Natural killer cell (primary cell): Measurements from ENCODE around the gene VIPR2. TPM values are rescaled to one million over a fixed set of nuclear protein-coding genes. Genes with fewer than 3 reads are reported as not detected.
A peak's percentile ranks its signal among the peaks of the same experiment; 100 is the strongest.

Experiments used
- ATAC-seq, 3 donors: fragments of 150-1000 bp in 2 of 3; fragments of 200-7000 bp in 1 of 3; cut with Tn5 transposase; 1 replicate in 1 of 3; 2 replicates in 2 of 3; pipeline ENCODE4 v1.10.0; 2021; ENCODE audit warnings: mild to moderate bottlenecking in 2 of 3, moderate library complexity in 2 of 3
- DNase-seq, 2 donors: peaks; one replicate each; pipeline versions ENCODE4 v3.0.0 to v3.0.0-alpha.2; 2013 to 2021; ENCODE audit warnings: mixed read lengths in 1 of 2
- H3K27ac ChIP-seq: one replicate; pipeline ENCODE4 v1.5.1; 2013; ENCODE audit warnings: mild to moderate bottlenecking, low read length
- H3K27me3 ChIP-seq: one replicate; pipeline ENCODE4 v1.6.1; 2013; ENCODE audit warnings: low read length; ENCODE audit not compliant: control insufficient read depth, insufficient read depth
- H3K36me3 ChIP-seq: one replicate; pipeline ENCODE4 v1.6.1; 2013; ENCODE audit warnings: low read length; ENCODE audit not compliant: control insufficient read depth, insufficient read depth
- H3K4me1 ChIP-seq: one replicate; pipeline ENCODE4 v1.6.1; 2013; ENCODE audit warnings: low read length; ENCODE audit not compliant: control insufficient read depth, insufficient read depth
- H3K4me3 ChIP-seq: one replicate; pipeline ENCODE4 v1.5.1; 2013; ENCODE audit warnings: low read length
- H3K9me3 ChIP-seq: one replicate; pipeline ENCODE4 v1.6.1; 2013; ENCODE audit warnings: low read length; ENCODE audit not compliant: control insufficient read depth, insufficient read depth
- H3K27ac Mint-ChIP-seq, 2 donors: one replicate each; pipeline ENCODE4 v1.8.0; 2022; ENCODE audit warnings: mild to moderate bottlenecking in 2 of 2, mixed read lengths in 2 of 2, moderate library complexity in 1 of 2
- H3K27me3 Mint-ChIP-seq, 2 donors: one replicate each; pipeline ENCODE4 v1.8.0; 2022; ENCODE audit warnings: low read depth in 2 of 2, mixed read lengths in 2 of 2
- H3K36me3 Mint-ChIP-seq: one replicate; pipeline ENCODE4 v1.8.0; 2022; ENCODE audit warnings: mixed read lengths
- H3K4me1 Mint-ChIP-seq, 2 donors: one replicate each; pipeline ENCODE4 v1.8.0; 2022; ENCODE audit warnings: mixed read lengths in 2 of 2
- H3K4me3 Mint-ChIP-seq: one replicate; pipeline ENCODE4 v1.8.0; 2022; ENCODE audit warnings: mild to moderate bottlenecking, moderate library complexity, mixed read lengths
- H3K9me3 Mint-ChIP-seq, 2 donors: one replicate each; pipeline ENCODE4 v1.8.0; 2022; ENCODE audit warnings: mixed read lengths in 2 of 2
- WGBS: methylation state at CpG from one replicate; pipeline ENCODE4 v1.1.7; 2013; ENCODE audit warnings: missing lambda C conversion rate; ENCODE audit not compliant: insufficient coverage; 5-methylcytosine and 5-hydroxymethylcytosine counted together
- intact Hi-C: fragments of 100-400 bp; cut with micrococcal nuclease; formaldehyde crosslinking; loops from one replicate; pipeline ENCODE4 v1.14.2; 2022
- total RNA-seq, 4 donors: library from RNA; stranded (reverse); fragments of 120-200 nt in 1 of 4; gene quantifications; one replicate each; pipeline versions ENCODE4 v1.2.3 to v1.2.4, GENCODE V29; 2013 to 2022
- TF ChIP-seq, protein P1 (sequence below): fragments of 200-600 bp; IDR thresholded peaks from one replicate; pipeline ENCODE4 v1.8.0; 2022; ENCODE audit warnings: antibody characterized with exemption

The VIPR2 gene
- total RNA-seq, 3 donors from 2014 or later (not counting 1 experiment from before 2014, with no cell fraction given) = 2.2 to 4.9 (median 4.7) TPM

DNA sequence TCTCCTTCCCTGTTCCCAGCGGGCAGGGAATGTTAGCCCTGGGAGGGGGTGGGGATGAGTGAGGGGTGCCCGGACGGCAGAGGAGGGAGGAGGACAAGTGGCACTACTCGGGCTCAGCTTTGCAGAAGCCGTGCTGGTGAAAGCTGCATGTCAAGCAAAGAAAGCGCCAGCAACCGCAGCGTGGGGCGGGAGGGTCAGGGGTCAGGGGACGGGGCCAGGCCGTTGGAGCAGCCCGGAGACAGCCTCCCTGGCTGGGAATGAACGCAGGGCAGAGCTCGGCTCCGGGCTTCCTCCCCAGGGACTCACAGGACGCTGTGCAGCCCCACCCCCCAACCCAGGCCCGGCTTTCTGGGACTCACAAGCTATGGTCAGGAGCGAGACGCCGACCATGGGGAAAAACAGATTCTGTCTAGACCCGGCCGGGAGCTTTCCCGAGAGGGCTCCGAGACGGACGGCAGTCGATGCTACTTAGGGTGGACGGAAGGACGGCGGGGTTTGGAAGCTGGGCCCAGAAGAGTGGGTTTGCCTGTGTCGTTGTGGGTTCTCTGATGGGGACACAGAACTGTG, 113.4 kb downstream of the VIPR2 start:
- H3K27me3 ChIP-seq = peaks cover 10% of the 10 kb centered on the region
- no peak for ATAC-seq
- no peak overlapping the region for H3K27ac ChIP-seq
- no peaks in the 10 kb centered on the region for H3K36me3 Mint-ChIP-seq
- H3K4me3 Mint-ChIP-seq = peak overlapping the region; percentile 78
- peaks cover 9 to 10% of the 10 kb centered on the region in 2 donors for H3K4me1 Mint-ChIP-seq
- H3K4me1 ChIP-seq = peaks cover 13% of the 10 kb centered on the region
- peak overlapping the region in 1 of 2 donors; percentile 66 for H3K27ac Mint-ChIP-seq
- H3K9me3 Mint-ChIP-seq = no peaks in the 10 kb centered on the region
- intact Hi-C loops = no loop called here
- TF ChIP-seq, protein P1, sequence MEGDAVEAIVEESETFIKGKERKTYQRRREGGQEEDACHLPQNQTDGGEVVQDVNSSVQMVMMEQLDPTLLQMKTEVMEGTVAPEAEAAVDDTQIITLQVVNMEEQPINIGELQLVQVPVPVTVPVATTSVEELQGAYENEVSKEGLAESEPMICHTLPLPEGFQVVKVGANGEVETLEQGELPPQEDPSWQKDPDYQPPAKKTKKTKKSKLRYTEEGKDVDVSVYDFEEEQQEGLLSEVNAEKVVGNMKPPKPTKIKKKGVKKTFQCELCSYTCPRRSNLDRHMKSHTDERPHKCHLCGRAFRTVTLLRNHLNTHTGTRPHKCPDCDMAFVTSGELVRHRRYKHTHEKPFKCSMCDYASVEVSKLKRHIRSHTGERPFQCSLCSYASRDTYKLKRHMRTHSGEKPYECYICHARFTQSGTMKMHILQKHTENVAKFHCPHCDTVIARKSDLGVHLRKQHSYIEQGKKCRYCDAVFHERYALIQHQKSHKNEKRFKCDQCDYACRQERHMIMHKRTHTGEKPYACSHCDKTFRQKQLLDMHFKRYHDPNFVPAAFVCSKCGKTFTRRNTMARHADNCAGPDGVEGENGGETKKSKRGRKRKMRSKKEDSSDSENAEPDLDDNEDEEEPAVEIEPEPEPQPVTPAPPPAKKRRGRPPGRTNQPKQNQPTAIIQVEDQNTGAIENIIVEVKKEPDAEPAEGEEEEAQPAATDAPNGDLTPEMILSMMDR = no peak
- DNase-seq = peak in 1 of 2 donors; percentile 13
- no peaks in the 10 kb centered on the region for H3K36me3 ChIP-seq
- H3K9me3 ChIP-seq = no peaks in the 10 kb centered on the region
- H3K4me3 ChIP-seq = no peak overlapping the region
- H3K27me3 Mint-ChIP-seq = peaks cover 14 to 16% of the 10 kb centered on the region in 2 donors
- WGBS = 82% methylated on average over 31 of the region's 31 CpGs

DNA sequence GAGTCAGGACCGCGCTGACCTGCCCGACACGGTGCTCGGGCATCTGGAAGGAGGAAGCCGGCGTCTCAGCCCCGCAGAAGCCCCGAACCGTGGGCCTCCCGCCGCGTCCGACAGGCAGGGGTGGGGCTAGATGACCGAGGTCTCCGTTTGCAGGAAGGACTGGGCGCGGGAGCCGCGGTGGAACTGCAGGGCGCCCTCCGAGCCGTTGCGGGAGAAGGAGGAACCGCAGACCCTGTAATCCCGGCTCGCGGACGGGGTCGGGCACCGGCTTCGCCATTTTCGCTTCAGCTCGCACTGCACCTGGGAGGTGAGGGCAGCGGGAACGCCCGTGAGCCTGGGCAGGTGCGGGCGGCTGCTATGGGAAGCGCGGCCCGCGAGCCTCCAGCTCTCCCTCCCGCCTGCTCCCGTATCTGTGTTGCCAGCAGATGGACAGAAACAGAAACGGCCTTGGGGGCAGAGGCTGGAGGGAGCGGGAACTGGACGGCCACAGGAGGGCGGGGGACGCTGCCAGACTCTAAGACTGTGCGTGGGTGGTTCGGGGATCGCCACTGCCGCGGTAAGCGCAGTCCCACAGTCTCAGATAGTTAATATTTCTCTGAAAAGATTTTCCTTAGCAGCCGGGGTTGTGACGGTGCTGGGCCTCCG, 114.1 kb downstream of the VIPR2 start:
- ATAC-seq (peak; percentile 7 to 64 (median 49)), DNase-seq (peak; percentile 15 to 16)
- Mint-ChIP-seq H3K4me3 (peak overlapping the region; percentile 78), H3K9me3 (no peaks in the 10 kb centered on the region), H3K27ac (peak overlapping the region in 1 of 2 donors; percentile 66), H3K27me3 (peaks cover 14 to 16% of the 10 kb centered on the region in 2 donors), H3K36me3 (no peaks in the 10 kb centered on the region), H3K4me1 (peaks cover 9 to 10% of the 10 kb centered on the region in 2 donors)
- TF ChIP-seq, protein P1 = no peak
- no peaks in the 10 kb centered on the region for H3K36me3 ChIP-seq
- intact Hi-C loops = no loop called here
- 7% methylated on average over 59 of the region's 59 CpGs for WGBS
- peaks cover 10% of the 10 kb centered on the region for H3K27me3 ChIP-seq
- peaks cover 13% of the 10 kb centered on the region for H3K4me1 ChIP-seq
- H3K4me3 ChIP-seq = peak overlapping the region; percentile 38
- H3K27ac ChIP-seq = no peak overlapping the region
- H3K9me3 ChIP-seq = no peaks in the 10 kb centered on the region

DNA sequence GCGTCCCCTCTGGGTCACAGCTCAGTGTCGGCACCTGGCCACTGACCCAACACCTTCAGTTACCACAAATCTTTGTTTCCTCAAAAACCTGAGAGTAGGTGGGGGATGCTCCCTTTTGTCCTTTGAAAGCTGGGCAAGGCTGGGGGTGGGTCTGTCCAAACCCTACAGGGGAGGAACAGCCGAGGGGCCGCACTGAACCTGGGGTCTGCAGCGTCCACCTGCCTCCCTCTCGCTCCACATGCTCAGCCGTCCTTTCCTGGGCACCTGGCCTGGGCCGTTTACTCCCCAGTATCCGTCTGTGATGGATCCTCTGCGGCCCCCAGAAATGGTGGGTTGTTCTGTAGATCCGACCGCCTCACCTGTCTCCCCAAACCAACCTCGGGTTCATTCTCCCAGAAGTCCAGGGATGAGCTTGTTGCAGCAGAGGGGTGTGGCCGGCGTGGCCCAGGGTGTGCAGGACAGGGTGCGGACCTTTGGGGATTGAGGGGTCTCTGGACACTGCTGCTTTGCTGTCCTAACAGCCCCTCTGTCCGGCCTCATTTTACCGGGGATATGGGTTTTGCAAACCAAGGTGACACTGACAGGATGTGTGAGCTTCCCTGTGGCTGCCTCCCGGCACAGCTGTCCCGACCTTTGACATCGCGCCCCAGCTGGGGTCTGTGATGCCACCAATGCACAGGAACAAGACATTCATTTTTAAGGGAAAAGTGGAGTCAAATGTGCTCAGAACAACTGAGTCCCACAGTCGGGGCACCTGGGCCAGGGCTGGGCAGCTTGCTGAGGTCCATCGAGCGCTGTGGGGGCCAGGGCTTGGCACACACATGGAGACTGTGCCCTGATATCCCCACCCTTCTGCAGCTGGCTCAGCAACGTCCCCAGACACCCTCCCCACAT, 115.9 kb downstream of the VIPR2 start:
- Mint-ChIP-seq H3K27ac (no peak overlapping the region), H3K4me3 (no peak overlapping the region), H3K9me3 (no peaks in the 10 kb centered on the region), H3K36me3 (no peaks in the 10 kb centered on the region), H3K27me3 (peaks cover 14 to 16% of the 10 kb centered on the region in 2 donors), H3K4me1 (peaks cover 9 to 10% of the 10 kb centered on the region in 2 donors)
- ATAC-seq = no peak
- Histone ChIP-seq H3K4me3 (no peak overlapping the region), H3K9me3 (no peaks in the 10 kb centered on the region), H3K27ac (no peak overlapping the region), H3K27me3 (peaks cover 10% of the 10 kb centered on the region), H3K36me3 (no peaks in the 10 kb centered on the region), H3K4me1 (peaks cover 13% of the 10 kb centered on the region)
- TF ChIP-seq, protein P1 = no peak
- DNase-seq = no peak
- WGBS = 91% methylated on average over 24 of the region's 26 CpGs
- intact Hi-C loops = no loop called here
